Measurements from ENCODE around the gene ZNF23.

ZNF23 gene

DNA sequence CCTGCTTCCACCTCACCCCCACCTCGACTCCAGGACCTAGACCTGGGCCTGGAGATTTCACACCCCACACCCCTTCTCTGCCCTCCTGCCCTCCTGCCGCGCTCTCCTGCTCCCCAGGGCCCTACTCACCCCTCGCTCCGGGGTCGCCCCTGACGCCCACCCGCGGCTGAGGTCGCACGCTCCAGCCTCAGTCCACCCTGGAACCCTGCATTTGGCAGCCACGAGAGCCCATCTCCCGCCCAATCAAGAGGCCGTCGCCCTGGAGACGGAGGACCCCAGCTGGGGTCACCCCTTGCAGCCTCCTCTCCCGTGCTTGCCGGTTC lies 36.3 kb downstream of the ZNF23 start:
- no peak for DNase-seq

DNA sequence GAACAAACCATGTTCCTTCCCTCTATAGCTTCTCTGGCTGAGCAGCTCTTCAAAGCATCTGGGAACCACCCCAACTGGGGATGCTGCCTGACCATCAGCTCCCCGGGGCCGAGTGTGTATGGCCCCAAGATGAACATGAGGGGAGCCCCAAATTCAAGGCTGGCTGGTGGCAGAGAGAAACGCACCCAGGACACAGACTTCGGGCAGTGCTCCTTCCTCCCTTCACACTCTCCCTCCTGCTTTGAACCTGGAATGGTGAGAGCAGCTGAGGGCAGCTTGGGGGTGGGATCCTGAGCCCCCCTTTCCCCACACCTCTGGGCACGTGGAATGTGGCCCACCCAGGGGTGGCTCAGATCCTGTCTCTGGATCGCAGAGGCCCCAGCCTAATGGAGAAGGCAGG lies 37.4 kb downstream of the ZNF23 start:
- DNase-seq: no peak

DNA sequence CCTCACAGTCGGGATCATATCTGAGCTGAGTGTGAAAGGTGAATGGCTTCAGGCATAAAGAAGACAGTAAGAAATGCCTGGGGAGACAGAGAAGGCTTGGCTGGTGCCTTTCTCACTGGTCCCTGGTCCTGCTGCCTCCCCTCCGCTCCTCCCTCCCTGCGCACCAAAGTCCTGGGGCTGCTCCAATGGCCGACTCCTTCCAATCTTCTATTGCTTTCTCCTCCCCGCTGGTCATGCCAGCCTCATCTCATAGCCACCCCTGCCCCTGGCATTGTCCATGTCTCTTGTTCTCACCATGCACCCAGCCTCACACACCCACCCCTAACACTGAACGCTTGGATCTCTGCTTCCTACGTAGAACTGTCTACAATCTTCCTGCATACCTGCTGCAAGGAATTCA lies 38.2 kb downstream of the ZNF23 start:
- DNase-seq: no peak

DNA sequence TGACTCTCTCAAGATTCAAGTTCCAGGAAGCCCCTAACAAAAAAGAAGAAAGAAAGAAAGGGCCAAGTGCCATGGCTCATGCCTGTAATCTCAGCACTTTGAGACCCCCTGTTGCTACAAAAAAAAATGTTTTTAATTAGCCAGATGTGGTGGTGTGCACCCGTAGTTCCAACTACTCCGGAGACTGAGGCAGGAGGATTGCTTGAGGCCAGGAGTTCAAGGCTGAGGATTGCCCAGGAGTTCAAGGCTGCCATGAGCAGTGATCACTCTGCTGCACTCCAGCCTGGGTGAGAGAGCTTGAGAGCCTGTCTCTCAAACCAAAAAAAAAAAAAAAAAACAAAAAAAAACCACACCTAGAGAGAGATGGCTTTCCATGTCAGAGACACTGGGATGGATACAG lies 39.0 kb downstream of the ZNF23 start:
- DNase-seq: no peak

DNA sequence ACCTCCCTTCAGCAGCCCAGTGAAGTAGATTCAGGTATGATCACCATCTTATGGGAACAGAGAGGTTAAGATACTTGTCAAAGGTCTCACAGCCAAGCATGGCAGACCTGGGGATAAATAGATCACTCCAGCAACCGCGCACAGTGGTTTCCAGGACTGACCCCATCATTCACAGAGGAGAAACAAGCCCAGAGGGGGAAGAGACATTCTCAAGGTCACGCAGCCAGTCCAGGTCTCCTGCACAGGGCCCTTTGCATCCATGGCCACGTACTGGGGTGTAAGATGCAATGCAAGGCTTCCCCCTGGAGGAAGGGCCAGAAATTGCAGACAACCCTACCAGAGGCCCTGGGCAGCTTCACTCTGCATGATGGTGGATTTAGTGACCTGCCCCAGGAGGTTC lies 40.1 kb downstream of the ZNF23 start:
- DNase-seq: no peak

- DNase-seq: no peak
Measured at GRCh38 chr16:71414038-71414437, 48.0 kb downstream of the ZNF23 start.

- DNase-seq: no peak
Measured at GRCh38 chr16:71413341-71413740, 48.7 kb downstream of the ZNF23 start.

DNA sequence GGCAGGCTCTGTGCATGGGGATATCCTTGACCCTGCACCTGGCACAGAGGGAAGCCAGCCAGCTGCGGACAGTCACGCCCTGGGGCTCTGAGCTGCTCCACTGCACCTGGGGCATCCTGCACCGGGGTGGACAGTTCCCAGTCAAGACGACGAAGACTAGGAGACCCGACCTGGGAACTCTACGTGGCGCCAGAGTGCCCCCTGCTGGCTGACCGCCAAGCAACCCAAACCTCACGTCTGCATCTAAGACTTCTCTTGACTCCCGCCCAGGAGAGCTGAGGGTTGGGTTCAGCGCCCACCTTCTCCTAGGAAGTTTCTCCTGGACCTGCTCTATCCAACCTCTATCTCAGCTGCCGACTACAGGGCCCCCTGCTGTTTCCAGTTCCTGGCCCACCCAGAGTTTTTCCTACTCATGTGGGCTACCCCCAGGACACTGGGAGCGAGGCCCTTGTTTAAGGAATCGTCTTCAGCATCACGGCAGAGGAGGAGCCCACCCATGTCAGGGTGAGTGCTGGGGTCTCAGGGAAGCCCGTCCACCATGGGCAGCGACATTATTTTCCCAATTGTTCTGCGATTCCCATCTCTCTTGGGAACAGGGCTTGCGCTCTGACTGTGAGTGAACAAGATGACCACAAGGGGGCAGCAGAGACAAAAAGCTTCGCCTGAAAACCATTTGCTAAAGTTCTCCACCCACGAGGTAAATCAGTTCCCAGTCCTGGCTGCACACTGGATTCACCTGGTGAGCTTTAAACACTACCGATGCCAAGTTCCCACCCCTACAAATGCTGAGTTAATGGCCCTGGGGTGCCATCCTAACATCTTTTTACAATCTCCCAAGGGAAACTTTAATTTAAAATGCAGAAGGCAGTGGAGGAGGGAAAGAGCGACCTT lies 49.5 kb downstream of the ZNF23 start:
- peak; percentile 16 for DNase-seq

DNA sequence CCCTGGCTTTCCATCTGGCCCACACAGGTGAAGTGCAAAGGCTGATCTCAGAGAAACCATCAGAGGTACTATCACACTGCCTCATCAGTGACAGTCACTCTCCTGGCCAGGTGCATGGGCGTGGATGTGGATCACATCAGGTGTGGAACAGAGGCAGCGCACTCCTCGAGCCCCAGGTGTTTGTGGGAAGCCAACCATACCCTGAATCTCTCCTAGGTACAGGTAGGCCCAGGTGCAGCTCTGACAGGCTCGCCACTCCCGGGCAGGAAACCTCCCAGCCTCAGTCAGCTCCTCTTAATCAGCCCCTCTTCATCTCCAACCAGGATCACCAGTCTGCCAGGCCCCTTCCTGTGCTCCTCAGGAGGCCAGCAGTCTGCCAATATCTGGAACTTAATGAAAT lies 51.9 kb downstream of the ZNF23 start:
- no peak for DNase-seq

DNA sequence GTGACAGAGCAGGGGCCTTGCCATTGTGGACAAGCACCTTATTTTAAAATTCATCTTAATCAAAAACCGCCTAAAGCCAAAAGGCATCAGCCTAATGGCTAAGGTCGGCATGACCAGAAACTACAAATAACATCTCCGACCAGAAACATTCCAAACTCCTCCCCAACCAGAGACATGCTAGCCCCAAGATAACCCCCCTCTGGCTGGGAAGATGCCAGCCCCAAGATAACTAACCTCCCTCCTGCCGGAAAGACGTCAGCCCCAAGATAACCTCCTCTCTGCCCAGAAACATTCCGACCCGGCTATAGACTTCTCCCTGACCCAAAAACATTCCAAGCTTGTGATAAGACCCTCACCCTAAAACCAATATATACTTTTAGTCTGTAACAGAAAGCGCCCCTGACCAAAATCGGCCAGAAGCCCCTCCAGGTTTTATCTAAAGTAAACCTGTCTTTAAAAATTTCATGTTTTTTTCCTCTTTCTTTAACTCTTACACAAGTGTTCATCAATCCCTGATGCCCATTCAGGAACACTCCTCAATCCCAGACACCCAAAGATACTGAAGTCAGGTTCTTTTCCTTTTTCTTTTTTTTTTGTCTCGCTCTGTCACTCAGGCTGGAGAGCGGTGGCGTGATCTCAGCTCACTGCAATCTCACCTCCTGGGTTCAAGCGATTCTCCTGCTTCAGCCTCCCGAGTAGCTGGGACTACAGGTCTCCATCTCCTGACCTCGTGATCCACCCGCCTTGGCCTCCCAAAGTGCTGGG lies 52.9 kb downstream of the ZNF23 start:
- DNase-seq: no peak

GRCh38 chr16:71408536-71408935 lies 53.5 kb downstream of the ZNF23 start:
- no peak for DNase-seq

DNA sequence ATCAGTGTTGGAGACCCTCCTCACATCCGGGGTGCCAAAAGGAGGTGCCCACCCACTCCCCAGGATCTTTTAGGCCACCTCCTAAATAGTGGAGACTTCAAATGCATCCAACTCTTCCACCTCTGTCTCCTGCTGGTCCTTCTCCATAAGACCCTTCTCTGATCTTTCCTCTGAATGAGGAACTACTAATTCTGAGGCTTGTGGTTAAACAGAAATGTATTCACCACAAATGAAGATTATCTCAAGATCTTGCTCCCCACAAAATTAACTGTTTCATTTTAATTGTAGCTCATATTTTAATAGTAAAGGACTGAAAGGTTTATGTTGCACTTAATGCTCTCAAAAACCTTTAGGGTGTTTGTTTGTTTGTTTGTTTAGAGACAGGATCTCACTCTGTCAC lies 54.3 kb downstream of the ZNF23 start:
- DNase-seq: no peak

DNA sequence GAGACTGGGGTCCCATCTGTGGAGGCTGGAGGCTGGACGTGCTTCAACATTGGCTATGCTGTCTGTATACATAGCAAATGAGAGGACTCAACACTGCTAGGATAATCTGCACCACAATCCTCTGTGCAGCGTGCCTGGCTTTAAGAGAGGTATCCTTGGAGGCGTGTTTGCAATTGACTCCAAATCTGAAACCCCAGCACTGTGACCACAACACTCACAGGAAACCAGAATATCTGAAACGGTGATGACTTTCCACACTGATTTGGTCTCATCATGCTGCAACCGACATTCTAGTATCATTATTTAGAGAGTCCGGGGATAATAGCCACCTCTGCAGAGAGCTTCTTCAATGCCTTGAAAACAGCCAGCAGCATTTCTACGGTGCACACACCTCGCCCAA lies 55.3 kb downstream of the ZNF23 start:
- no peak for DNase-seq

GRCh38 chr16:71406316-71406715 lies 55.7 kb downstream of the ZNF23 start:
- DNase-seq: no peak

DNA sequence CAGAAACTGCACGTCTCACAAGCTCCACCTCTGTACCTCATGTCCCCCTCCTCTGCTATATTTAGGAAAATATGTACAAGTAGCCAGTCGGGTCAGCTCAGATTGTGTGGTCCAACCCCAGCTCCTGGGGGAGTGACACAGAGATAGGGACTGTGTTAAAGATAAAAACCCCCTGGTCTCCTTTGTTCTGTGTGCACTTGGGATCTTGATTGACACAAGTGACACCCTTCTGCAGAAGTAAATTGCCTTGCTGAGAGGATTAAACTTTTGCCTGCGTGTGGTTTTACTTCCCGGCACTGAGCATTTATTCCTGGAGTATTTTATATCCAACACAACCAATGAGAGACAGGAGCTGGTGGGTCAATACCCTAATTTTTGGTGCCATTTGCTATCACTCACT lies 57.7 kb downstream of the ZNF23 start:
- DNase-seq: no peak

DNA sequence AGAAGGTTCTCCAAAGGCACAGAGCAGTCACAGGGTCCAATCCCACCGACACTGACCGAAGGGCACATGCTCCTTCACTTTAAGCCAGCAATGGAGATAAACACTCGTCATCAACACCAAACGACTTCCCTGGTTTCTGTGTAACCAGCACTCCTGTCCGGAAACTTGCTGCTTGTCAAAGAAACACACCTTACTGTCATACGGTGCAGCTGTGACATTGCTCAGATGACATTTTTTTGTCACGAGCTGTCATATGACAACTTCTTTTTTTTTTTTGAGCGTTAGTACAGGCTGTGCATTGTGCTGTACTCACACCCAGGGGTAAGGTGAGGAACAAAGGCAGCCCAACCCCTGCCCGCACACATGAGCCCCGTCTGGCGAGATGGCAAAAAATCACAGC lies 59.4 kb downstream of the ZNF23 start:
- DNase-seq: no peak

DNA sequence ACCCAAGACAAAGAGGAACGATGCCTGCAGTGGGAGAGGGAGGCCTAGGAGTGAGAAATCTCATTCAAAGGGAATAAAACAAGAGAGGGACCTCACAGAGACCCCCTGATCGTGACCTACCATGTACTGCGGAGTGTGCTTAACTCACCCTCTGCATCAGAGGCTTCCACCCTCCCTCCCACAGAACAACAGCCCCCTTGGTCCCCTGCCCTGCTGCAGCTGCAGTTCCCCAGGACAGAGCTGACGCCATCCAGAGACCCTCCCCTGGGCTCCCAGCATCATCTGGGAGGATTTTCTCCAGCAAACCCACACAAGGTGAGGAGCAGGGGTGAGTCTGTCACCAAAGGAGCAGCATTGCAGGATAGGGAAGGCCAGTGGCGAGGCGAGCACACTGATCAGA lies 60.0 kb downstream of the ZNF23 start:
- DNase-seq: no peak

GRCh38 chr16:71399801-71400563 lies 62.1 kb downstream of the ZNF23 start:
- DNase-seq: no peak
